HG03280 (cell line): ENCODE data around the gene SYT6.

Experiments used
- ATAC-seq: cut with Tn5 transposase; IDR thresholded peaks from one replicate; pipeline ENCODE4 v1.9.1; 2021; ENCODE audit warnings: mild to moderate bottlenecking, moderate library complexity; ENCODE audit not compliant: unreplicated experiment

The SYT6 gene

GRCh38 chr1:114155706-114156105 is 2.0 kb upstream of the SYT6 start:
- ATAC-seq, result no peak

GRCh38 chr1:114154963-114155322 is 1.3 kb upstream of the SYT6 start:
- ATAC-seq, result no peak

GRCh38 chr1:114154146-114154962 is 685 bp upstream of the SYT6 start:
- ATAC-seq, result no peak

- ATAC-seq, result no peak
Measured at GRCh38 chr1:114152508-114153260, 985 bp downstream of the SYT6 start.

- ATAC-seq, result no peak
Measured at GRCh38 chr1:114152089-114152507, 1.6 kb downstream of the SYT6 start.

GRCh38 chr1:114150016-114150415 is 3.7 kb downstream of the SYT6 start:
- ATAC-seq, result no peak

GRCh38 chr1:114149211-114149610 is 4.5 kb downstream of the SYT6 start:
- ATAC-seq, result no peak

GRCh38 chr1:114145504-114146151 is 8.0 kb downstream of the SYT6 start:
- no peak for ATAC-seq

GRCh38 chr1:114144016-114144415 is 9.7 kb downstream of the SYT6 start:
- no peak for ATAC-seq

- ATAC-seq, result no peak
Measured at GRCh38 chr1:114139540-114139939, 14.1 kb downstream of the SYT6 start.

GRCh38 chr1:114137497-114137896 is 16.2 kb downstream of the SYT6 start:
- ATAC-seq, result no peak

- ATAC-seq, result no peak
Measured at GRCh38 chr1:114135786-114136185, 17.9 kb downstream of the SYT6 start.

- no peak for ATAC-seq
Measured at GRCh38 chr1:114134518-114134917, 19.2 kb downstream of the SYT6 start.

- no peak for ATAC-seq
Measured at GRCh38 chr1:114133129-114133528, 20.5 kb downstream of the SYT6 start.

- ATAC-seq, result no peak
Measured at GRCh38 chr1:114131526-114132220, 22.0 kb downstream of the SYT6 start.

GRCh38 chr1:114130846-114131525 is 22.7 kb downstream of the SYT6 start:
- ATAC-seq, result no peak

- no peak for ATAC-seq
Measured at GRCh38 chr1:114130213-114130612, 23.5 kb downstream of the SYT6 start.

GRCh38 chr1:114128293-114128692 is 25.4 kb downstream of the SYT6 start:
- no peak for ATAC-seq

- no peak for ATAC-seq
Measured at GRCh38 chr1:114126261-114127095, 27.2 kb downstream of the SYT6 start.

- no peak for ATAC-seq
Measured at GRCh38 chr1:114124644-114125043, 29.0 kb downstream of the SYT6 start.
